LNCAP (cell line): Measurements from ENCODE around the gene CD40.

Experiments
- CTCF ChIP-seq: fragments of 450-650 bp; IDR thresholded peaks from 2 replicates; pipeline ENCODE4 v1.5.1; 2017; ENCODE audit warnings: mild to moderate bottlenecking

The CD40 gene

GRCh38 chr20:46077642-46078305 is 40.3 kb upstream of the CD40 start:
- no peak for TF ChIP-seq CTCF

GRCh38 chr20:46078954-46079353 is 39.2 kb upstream of the CD40 start:
- TF ChIP-seq CTCF: no peak

GRCh38 chr20:46081074-46081473 is 37.0 kb upstream of the CD40 start:
- TF ChIP-seq CTCF: no peak

GRCh38 chr20:46083101-46083500 is 35.0 kb upstream of the CD40 start:
- TF ChIP-seq CTCF: no peak

GRCh38 chr20:46083531-46084061 is 34.5 kb upstream of the CD40 start:
- no peak for TF ChIP-seq CTCF

- no peak for TF ChIP-seq CTCF
Measured at GRCh38 chr20:46084805-46085178, 33.3 kb upstream of the CD40 start.

GRCh38 chr20:46085179-46085851 is 32.8 kb upstream of the CD40 start:
- TF ChIP-seq CTCF: no peak
